OCI-LY1 (cell line): Measurements from ENCODE around the gene LSMEM2.
A peak's percentile ranks its signal among the peaks of the same experiment; 100 is the strongest.

ENCODE experiments used
- H2AFZ ChIP-seq: fragments of 200-600 bp; sonication (generic), shearing (Covaris generic); 2 replicates; pipeline ENCODE4 v1.6.0; 2014; ENCODE audit warnings: antibody characterized with exemption, mild to moderate bottlenecking, low read length
- H3F3A ChIP-seq: fragments of 200-600 bp; sonication (generic), shearing (Covaris generic); 2 replicates; pipeline ENCODE4 v1.6.0; 2014; ENCODE audit warnings: mild to moderate bottlenecking, antibody characterized with exemption, low read length, moderate library complexity; ENCODE audit not compliant: insufficient read depth
- H3K27ac ChIP-seq: fragments of 200-600 bp; sonication (generic); 2 replicates; pipeline ENCODE4 v1.5.1; 2014; ENCODE audit warnings: low read length, mixed run types, mild to moderate bottlenecking, low read depth; ENCODE audit not compliant: poor library complexity, severe bottlenecking
- H3K27me3 ChIP-seq: fragments of 200-600 bp; sonication (generic); 2 replicates; pipeline ENCODE4 v1.6.0; 2014; ENCODE audit warnings: antibody characterized with exemption, mild to moderate bottlenecking, low read length, moderate library complexity; ENCODE audit not compliant: insufficient read depth
- H3K36me3 ChIP-seq: fragments of 200-600 bp; sonication (generic); 2 replicates; pipeline ENCODE4 v1.6.1; 2014; ENCODE audit warnings: mild to moderate bottlenecking, antibody characterized with exemption, low read length, moderate library complexity, mixed read lengths; ENCODE audit not compliant: insufficient read depth
- H3K4me1 ChIP-seq: fragments of 200-600 bp; sonication (generic); 2 replicates; pipeline ENCODE4 v1.5.1; 2014; ENCODE audit warnings: mild to moderate bottlenecking, low read length, moderate library complexity; ENCODE audit not compliant: insufficient read depth, severe bottlenecking
- H3K4me2 ChIP-seq: fragments of 200-600 bp; sonication (generic), shearing (Covaris generic); 2 replicates; pipeline ENCODE4 v1.6.1; 2014; ENCODE audit warnings: low read length
- H3K4me3 ChIP-seq: fragments of 200-600 bp; sonication (generic); 2 replicates; pipeline ENCODE4 v1.5.1; 2014; ENCODE audit warnings: low read length, low read depth, mild to moderate bottlenecking, mixed read lengths; ENCODE audit not compliant: poor library complexity, severe bottlenecking
- H3K79me2 ChIP-seq: fragments of 200-600 bp; shearing (Covaris generic); 2 replicates; pipeline ENCODE4 v1.6.1; 2016; ENCODE audit warnings: mixed run types, low read length, mixed read lengths; ENCODE audit not compliant: insufficient read depth
- H3K9ac ChIP-seq: fragments of 200-600 bp; sonication (generic), shearing (Covaris generic); 2 replicates; pipeline ENCODE4 v1.6.1; 2014; ENCODE audit warnings: mild to moderate bottlenecking, low read length, mixed read lengths
- H3K9me2 ChIP-seq: fragments of 200-600 bp; sonication (generic), shearing (Covaris generic); 2 replicates; pipeline ENCODE4 v1.6.1; 2014; ENCODE audit warnings: low read depth, mild to moderate bottlenecking, low read length, mixed read lengths
- H3K9me3 ChIP-seq: fragments of 200-600 bp; shearing (Covaris generic); 2 replicates; pipeline ENCODE4 v1.6.1; 2014; ENCODE audit warnings: low read length, mixed read lengths
- H4K20me1 ChIP-seq: fragments of 200-600 bp; sonication (generic), shearing (Covaris generic); 2 replicates; pipeline ENCODE4 v1.6.0; 2016; ENCODE audit warnings: mild to moderate bottlenecking, low read length; ENCODE audit not compliant: insufficient read depth
- EZH2 ChIP-seq: fragments of 200-600 bp; sonication (generic), shearing (Covaris generic); IDR thresholded peaks from 2 replicates; pipeline ENCODE4 v1.8.0; 2017; ENCODE audit warnings: borderline replicate concordance, mixed run types, mild to moderate bottlenecking, antibody characterized with exemption, low read length, moderate library complexity, mixed read lengths
- TF ChIP-seq, protein P1 (sequence below): fragments of 200-600 bp; sonication (generic), shearing (Covaris generic); IDR thresholded peaks from 2 replicates; pipeline ENCODE4 v1.5.1; 2017; ENCODE audit warnings: mild to moderate bottlenecking, antibody characterized with exemption, low read length, moderate library complexity, mixed read lengths

The LSMEM2 gene

DNA sequence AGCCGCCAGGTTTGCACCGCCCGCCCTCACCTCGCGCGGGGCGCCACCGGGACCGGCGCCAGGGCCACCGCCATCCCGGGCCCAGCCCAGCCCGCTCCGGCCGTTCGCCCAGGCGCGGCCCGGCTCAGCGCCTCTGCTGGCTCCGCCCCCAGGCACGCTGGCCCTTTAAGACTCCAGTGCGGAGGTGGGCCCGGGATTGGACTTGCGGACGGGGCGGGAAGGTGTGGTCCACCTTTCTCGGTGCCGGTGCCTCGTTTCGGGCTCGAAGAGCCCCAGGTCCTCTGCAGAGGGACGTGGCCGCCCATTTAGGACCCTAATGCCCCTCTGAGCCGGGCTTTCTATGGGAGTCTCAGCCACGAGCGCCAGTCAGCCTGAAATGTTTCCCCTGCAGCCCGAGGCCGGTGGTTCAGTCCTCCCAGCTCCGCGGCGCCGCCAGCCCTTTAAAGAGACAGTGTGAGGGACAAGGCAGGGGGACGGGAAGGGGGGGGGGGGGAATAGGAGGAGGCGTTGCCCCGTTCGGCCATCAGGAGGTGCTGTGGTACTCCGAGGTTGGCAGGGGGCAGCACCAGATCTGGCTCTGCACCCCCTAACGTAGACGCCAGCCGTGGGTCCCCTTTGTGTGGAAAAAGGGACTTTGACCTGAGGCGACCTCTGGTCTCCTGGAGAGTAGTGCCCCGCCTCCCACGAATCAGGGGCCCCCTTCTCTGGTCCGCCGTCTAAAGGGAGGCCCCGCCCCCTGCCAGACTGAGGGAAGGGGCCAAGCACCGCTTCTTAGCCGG, 42.6 kb downstream of the LSMEM2 start:
- no peaks in the 10 kb centered on the region for H4K20me1 ChIP-seq
- H3K9me3 ChIP-seq = no peaks in the 10 kb centered on the region
- H3K79me2 ChIP-seq = no peaks in the 10 kb centered on the region
- H3K27ac ChIP-seq = peak overlapping the region; percentile 64
- H3K4me2 ChIP-seq = peak overlapping the region; percentile 90
- H3K27me3 ChIP-seq = no peaks in the 10 kb centered on the region
- H3F3A ChIP-seq = no peaks in the 10 kb centered on the region
- H3K9me2 ChIP-seq = no peaks in the 10 kb centered on the region
- peak overlapping the region; percentile 84 for H3K4me3 ChIP-seq
- no peak for TF ChIP-seq EZH2
- TF ChIP-seq, protein P1, sequence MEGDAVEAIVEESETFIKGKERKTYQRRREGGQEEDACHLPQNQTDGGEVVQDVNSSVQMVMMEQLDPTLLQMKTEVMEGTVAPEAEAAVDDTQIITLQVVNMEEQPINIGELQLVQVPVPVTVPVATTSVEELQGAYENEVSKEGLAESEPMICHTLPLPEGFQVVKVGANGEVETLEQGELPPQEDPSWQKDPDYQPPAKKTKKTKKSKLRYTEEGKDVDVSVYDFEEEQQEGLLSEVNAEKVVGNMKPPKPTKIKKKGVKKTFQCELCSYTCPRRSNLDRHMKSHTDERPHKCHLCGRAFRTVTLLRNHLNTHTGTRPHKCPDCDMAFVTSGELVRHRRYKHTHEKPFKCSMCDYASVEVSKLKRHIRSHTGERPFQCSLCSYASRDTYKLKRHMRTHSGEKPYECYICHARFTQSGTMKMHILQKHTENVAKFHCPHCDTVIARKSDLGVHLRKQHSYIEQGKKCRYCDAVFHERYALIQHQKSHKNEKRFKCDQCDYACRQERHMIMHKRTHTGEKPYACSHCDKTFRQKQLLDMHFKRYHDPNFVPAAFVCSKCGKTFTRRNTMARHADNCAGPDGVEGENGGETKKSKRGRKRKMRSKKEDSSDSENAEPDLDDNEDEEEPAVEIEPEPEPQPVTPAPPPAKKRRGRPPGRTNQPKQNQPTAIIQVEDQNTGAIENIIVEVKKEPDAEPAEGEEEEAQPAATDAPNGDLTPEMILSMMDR = peak; percentile 68
- no peak overlapping the region; the same call in 1 of the 2 replicates for H2AFZ ChIP-seq
- peaks cover 49% of the 10 kb centered on the region for H3K4me1 ChIP-seq
- peak overlapping the region; percentile 76 for H3K9ac ChIP-seq
- peaks cover 10% of the 10 kb centered on the region; the same call in 1 of the 2 replicates for H3K36me3 ChIP-seq

DNA sequence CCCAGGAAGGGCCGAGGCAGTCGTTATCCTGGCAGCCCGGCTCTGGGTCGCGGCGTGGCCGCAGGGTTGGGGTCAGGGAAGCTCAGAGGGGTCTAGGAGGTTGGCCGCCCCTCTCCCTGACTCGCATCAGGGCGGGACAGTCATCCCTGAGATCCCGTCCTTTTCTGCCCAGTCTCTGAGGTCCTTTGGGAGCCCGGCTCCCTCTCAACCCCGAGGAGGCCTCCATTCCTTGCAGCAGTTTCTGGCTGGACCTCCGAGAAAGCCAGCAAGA, 43.2 kb downstream of the LSMEM2 start:
- peaks cover 48% of the 10 kb centered on the region for H3K4me1 ChIP-seq
- H3K36me3 ChIP-seq = peaks cover 10% of the 10 kb centered on the region; the same call in 1 of the 2 replicates
- no peak overlapping the region for H2AFZ ChIP-seq
- H4K20me1 ChIP-seq = no peaks in the 10 kb centered on the region
- no peaks in the 10 kb centered on the region for H3K79me2 ChIP-seq
- H3K9ac ChIP-seq = peak overlapping the region; percentile 48; the same call in 1 of the 2 replicates
- H3K27me3 ChIP-seq = no peaks in the 10 kb centered on the region
- peak overlapping the region; percentile 3 for H3K27ac ChIP-seq
- no peaks in the 10 kb centered on the region for H3K9me3 ChIP-seq
- peak overlapping the region; percentile 84 for H3K4me3 ChIP-seq
- TF ChIP-seq EZH2 = no peak
- TF ChIP-seq, protein P1 = no peak
- H3K4me2 ChIP-seq = peak overlapping the region; percentile 90
- no peaks in the 10 kb centered on the region for H3F3A ChIP-seq
- no peaks in the 10 kb centered on the region for H3K9me2 ChIP-seq

DNA sequence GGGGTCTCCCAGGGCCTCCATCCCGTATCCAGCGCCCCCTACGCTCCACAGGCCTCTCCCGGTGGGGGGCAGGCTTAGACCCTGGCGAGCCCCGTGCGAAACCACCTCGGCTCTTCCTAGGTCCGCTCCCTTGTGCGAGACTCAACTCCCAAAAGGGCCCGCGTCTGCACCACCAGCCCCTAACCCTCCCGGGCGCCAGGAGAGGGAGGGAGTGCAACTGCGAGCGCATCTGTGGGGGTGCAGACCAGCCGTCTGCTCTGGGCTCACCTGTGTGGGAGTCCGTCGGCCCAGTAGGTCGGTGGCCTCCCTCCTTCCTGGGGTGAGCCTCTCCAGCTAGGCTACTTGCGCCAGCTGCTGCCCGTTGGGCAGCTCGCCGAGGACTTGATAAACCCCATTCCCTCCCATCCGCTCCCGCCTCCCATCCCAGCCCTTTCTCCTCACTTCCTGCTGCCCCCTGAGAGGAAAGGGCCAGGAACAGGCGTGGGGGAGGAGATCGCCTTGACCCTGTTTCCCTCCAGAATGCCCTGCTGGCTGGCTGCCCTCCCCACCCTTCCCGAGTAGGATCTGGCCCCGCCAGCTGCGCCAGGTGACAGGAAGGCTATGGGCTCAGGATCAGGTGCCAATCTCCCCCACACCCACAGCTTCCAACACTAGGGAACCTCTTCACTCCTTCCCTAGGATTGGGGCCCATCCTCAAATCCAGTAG, 43.7 kb downstream of the LSMEM2 start, which contains the start of gene HYAL2:
HYAL2 (minus strand) TSS at position 360 of the 706 bp plus-strand sequence. CDS start 2,256 bp downstream, outside the sequence.
- Histone ChIP-seq H3K79me2 (peaks cover 5% of the 10 kb centered on the region; the same call in 1 of the 2 replicates), H4K20me1 (no peaks in the 10 kb centered on the region), H3K4me3 (peak within 1 kb of the TSS; percentile 84), H3K9me2 (no peaks in the 10 kb centered on the region), H3K27ac (peak within 1 kb of the TSS; percentile 64), H2AFZ (no peak within 1 kb of the TSS), H3K4me2 (peak within 1 kb of the TSS; percentile 90), H3K9ac (peak within 1 kb of the TSS; percentile 76), H3F3A (no peaks in the 10 kb centered on the region), H3K36me3 (peaks cover 10% of the 10 kb centered on the region; the same call in 1 of the 2 replicates), H3K9me3 (no peaks in the 10 kb centered on the region), H3K4me1 (peaks cover 48% of the 10 kb centered on the region), H3K27me3 (no peaks in the 10 kb centered on the region)
- TF ChIP-seq EZH2 = no peak
- TF ChIP-seq, protein P1 = no peak
